A673 (cell line): ENCODE results near the gene RIIAD1.
A peak's percentile ranks its signal among the peaks of the same experiment; 100 is the strongest.

Experiments
- EZH2 ChIP-seq: fragments of 200-600 bp; sonication (generic); IDR thresholded peaks from 2 replicates; pipeline ENCODE4 v1.6.1; 2017; ENCODE audit warnings: borderline replicate concordance, low read depth, mild to moderate bottlenecking, mixed read lengths, antibody characterized with exemption, low read length; ENCODE audit not compliant: poor library complexity, severe bottlenecking
- TF ChIP-seq, protein P1 (sequence below): fragments of 300-800, 200-600 bp; sonication (generic); conservative IDR thresholded peaks from 2 replicates; pipeline ENCODE4 v1.5.1; 2017; ENCODE audit warnings: low read depth, mild to moderate bottlenecking, antibody characterized with exemption, low read length, moderate library complexity, mixed read lengths

DNA sequence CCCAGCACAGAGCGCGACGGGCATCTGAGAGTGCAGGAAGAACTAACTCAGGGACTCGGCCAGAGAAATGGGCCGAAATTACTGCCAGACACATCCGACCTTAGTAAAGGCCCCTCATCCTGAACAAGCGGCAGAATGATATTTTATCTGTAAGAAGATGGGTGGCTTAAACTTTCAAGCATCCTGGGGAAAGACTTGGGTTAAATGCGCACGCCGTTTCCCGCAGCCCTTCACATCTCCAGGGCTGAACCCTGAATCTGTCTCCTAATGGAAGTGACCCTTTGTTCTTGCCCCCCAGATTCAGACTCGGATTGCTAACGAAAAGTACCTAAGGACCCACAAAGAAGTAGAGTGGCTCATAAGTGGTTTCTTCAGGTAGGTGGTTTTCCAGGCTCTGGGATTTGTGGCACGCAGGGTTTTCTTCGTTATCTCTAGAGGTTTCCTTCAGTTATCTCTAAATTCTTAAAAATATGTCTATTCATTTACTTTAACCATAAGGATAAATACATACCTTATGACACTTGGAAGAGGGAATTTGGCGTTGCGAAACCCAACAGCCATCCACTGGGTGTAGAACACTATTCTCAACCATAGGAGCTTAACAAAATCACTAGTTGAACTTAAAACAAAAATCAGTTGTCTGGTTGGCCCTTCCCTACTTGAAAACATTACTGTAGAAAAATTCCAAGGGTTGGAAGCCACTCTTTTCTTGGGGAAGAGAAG, 627 bp downstream of the RIIAD1 start:
- TF ChIP-seq, protein P1, sequence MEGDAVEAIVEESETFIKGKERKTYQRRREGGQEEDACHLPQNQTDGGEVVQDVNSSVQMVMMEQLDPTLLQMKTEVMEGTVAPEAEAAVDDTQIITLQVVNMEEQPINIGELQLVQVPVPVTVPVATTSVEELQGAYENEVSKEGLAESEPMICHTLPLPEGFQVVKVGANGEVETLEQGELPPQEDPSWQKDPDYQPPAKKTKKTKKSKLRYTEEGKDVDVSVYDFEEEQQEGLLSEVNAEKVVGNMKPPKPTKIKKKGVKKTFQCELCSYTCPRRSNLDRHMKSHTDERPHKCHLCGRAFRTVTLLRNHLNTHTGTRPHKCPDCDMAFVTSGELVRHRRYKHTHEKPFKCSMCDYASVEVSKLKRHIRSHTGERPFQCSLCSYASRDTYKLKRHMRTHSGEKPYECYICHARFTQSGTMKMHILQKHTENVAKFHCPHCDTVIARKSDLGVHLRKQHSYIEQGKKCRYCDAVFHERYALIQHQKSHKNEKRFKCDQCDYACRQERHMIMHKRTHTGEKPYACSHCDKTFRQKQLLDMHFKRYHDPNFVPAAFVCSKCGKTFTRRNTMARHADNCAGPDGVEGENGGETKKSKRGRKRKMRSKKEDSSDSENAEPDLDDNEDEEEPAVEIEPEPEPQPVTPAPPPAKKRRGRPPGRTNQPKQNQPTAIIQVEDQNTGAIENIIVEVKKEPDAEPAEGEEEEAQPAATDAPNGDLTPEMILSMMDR = no peak
- TF ChIP-seq EZH2 = peak; percentile 72
